Fibroblast of lung (primary cell): ENCODE data around the gene CHD9. TPM values are rescaled to one million over a fixed set of nuclear protein-coding genes. Genes with fewer than 3 reads are reported as not detected.

Source experiments
- DNase-seq, 2 donors: peaks; one replicate each; pipeline versions ENCODE4 v3.0.0 to v3.0.0-alpha.2; 2010; ENCODE audit warnings: low read depth in 2 of 2
- H2AFZ ChIP-seq: 2 replicates; pipeline ENCODE4 v1.5.1; 2012; ENCODE audit warnings: low read length, control low read depth, inconsistent platforms
- H3K27ac ChIP-seq: 2 replicates; pipeline ENCODE4 v1.5.1; 2011; ENCODE audit warnings: low read length, control low read depth; ENCODE audit not compliant: insufficient read depth
- H3K27me3 ChIP-seq: 2 replicates; pipeline ENCODE4 v1.5.1; 2011; ENCODE audit warnings: mild to moderate bottlenecking, low read length; ENCODE audit not compliant: control insufficient read depth, insufficient read depth
- H3K36me3 ChIP-seq: 2 replicates; pipeline ENCODE4 v1.5.1; 2011; ENCODE audit warnings: low read length; ENCODE audit not compliant: control insufficient read depth, insufficient read depth
- H3K4me1 ChIP-seq: 2 replicates; pipeline ENCODE4 v1.5.1; 2011; ENCODE audit warnings: low read length; ENCODE audit not compliant: control insufficient read depth, insufficient read depth; ENCODE audit errors: extremely low read depth
- H3K4me2 ChIP-seq: 2 replicates; pipeline ENCODE4 v1.5.1; 2011; ENCODE audit warnings: low read length, control low read depth; ENCODE audit not compliant: insufficient read depth; ENCODE audit errors: extremely low read depth
- H3K4me3 ChIP-seq, 4 experiments: fragments of 200-600 bp in 1 of 4; sonication (generic) in 1 of 4; replicated peaks in 1 of 4; 2 replicates each; pipeline ENCODE4 v1.5.1; 2011 to 2016; ENCODE audit warnings: low read length in 4 of 4, low read depth in 3 of 4, mild to moderate bottlenecking in 3 of 4, control low read depth in 2 of 4, inconsistent platforms in 1 of 4, mixed read lengths in 1 of 4; ENCODE audit not compliant: insufficient read depth in 1 of 4; ENCODE audit errors: control extremely low read depth in 1 of 4
- H3K79me2 ChIP-seq: 2 replicates; pipeline ENCODE4 v1.5.1; 2012; ENCODE audit warnings: mild to moderate bottlenecking, low read length, inconsistent platforms; ENCODE audit not compliant: control insufficient read depth, insufficient read depth
- H3K9ac ChIP-seq: 2 replicates; pipeline ENCODE4 v1.5.1; 2011; ENCODE audit warnings: mild to moderate bottlenecking, low read length, control low read depth; ENCODE audit not compliant: insufficient read depth
- H3K9me3 ChIP-seq: 2 replicates; pipeline ENCODE4 v1.5.1; 2012; ENCODE audit warnings: low read depth, low read length; ENCODE audit not compliant: control insufficient read depth, insufficient read depth
- H4K20me1 ChIP-seq: 2 replicates; pipeline ENCODE4 v1.5.1; 2011; ENCODE audit warnings: low read length; ENCODE audit not compliant: control insufficient read depth, insufficient read depth; ENCODE audit errors: extremely low read depth
- CTCF ChIP-seq, 2 donors: IDR thresholded peaks in 1 of 2; conservative IDR thresholded peaks in 1 of 2; 1 replicate in 1 of 2; 2 replicates in 1 of 2; pipeline ENCODE4 v1.5.1; 2011 to 2012; ENCODE audit warnings: low read length in 2 of 2, control low read depth in 1 of 2, inconsistent platforms in 1 of 2, low read depth in 1 of 2, mild to moderate bottlenecking in 1 of 2
- EZH2 ChIP-seq: IDR thresholded peaks from 2 replicates; pipeline ENCODE4 v1.5.1; 2012; ENCODE audit warnings: low read length, control low read depth, mild to moderate bottlenecking; ENCODE audit errors: missing control alignments
- polyA plus RNA-seq, 2 donors: library from polyadenylated mRNA; depleted of rRNA in 1 of 2; stranded (reverse) in 1 of 2; unstranded in 1 of 2; fragments of >200 nt; gene quantifications; 2 replicates each; pipeline ENCODE4 v1.2.1, GENCODE V29; 2011 to 2012; ENCODE audit warnings: missing spikeins in 1 of 2
- total RNA-seq: library from RNA; depleted of rRNA; stranded (reverse); fragments of >200 nt; gene quantifications from 2 replicates; pipeline ENCODE4 v1.2.1, GENCODE V29; 2014

CHD9 gene
- total and polyA plus RNA-seq, 2 donors (not counting 1 experiment from before 2014, with no cell fraction given): 32.9 to 60.9 TPM

GRCh38 chr16:53235851-53236250 lies 181.1 kb downstream of the CHD9 start:
- Histone ChIP-seq H3K79me2 (peaks cover 2% of the 10 kb centered on the region), H3K27me3 (no peaks in the 10 kb centered on the region), H3K4me1 (peaks cover 2% of the 10 kb centered on the region), H3K9me3 (no peaks in the 10 kb centered on the region), H3K4me2 (no peak overlapping the region), H4K20me1 (no peaks in the 10 kb centered on the region), H3K27ac (no peak overlapping the region), H2AFZ (no peak overlapping the region), H3K9ac (no peak overlapping the region), H3K36me3 (peaks cover 13% of the 10 kb centered on the region), H3K4me3 (no peak overlapping the region)
- no peak for TF ChIP-seq EZH2
- no peak for TF ChIP-seq CTCF (conservative IDR thresholded peaks at IDR 0.05 in 1 of 2, IDR thresholded peaks at IDR 0.05 in 1 of 2; ENCODE audit: low read depth in 1 of 2, low read length in 2 of 2)
- DNase-seq: peak in 1 of 2 donors; percentile 35

- Histone ChIP-seq H3K4me3 (no peak overlapping the region), H3K79me2 (no peaks in the 10 kb centered on the region), H3K4me2 (no peak overlapping the region), H4K20me1 (no peaks in the 10 kb centered on the region), H3K4me1 (no peaks in the 10 kb centered on the region), H2AFZ (no peak overlapping the region), H3K9ac (no peak overlapping the region), H3K36me3 (peaks cover 5% of the 10 kb centered on the region), H3K27me3 (no peaks in the 10 kb centered on the region), H3K27ac (no peak overlapping the region), H3K9me3 (no peaks in the 10 kb centered on the region)
- TF ChIP-seq EZH2 (no peak), CTCF (conservative IDR thresholded peaks at IDR 0.05 in 1 of 2, IDR thresholded peaks at IDR 0.05 in 1 of 2; ENCODE audit: low read depth in 1 of 2, low read length in 2 of 2) (no peak)
- DNase-seq: no peak
Measured at GRCh38 chr16:53249331-53249730, 194.5 kb downstream of the CHD9 start.

GRCh38 chr16:53257001-53257400 lies 202.2 kb downstream of the CHD9 start:
- no peaks in the 10 kb centered on the region for H3K36me3 ChIP-seq
- no peak overlapping the region for H2AFZ ChIP-seq
- no peak overlapping the region for H3K4me2 ChIP-seq
- no peaks in the 10 kb centered on the region for H3K27me3 ChIP-seq
- no peak overlapping the region for H3K9ac ChIP-seq
- H3K27ac ChIP-seq: no peak overlapping the region
- no peak overlapping the region for H3K4me3 ChIP-seq
- no peaks in the 10 kb centered on the region for H4K20me1 ChIP-seq
- no peaks in the 10 kb centered on the region for H3K79me2 ChIP-seq
- DNase-seq: peak; percentile 43 to 77
- H3K4me1 ChIP-seq: peaks cover 4% of the 10 kb centered on the region
- no peak for TF ChIP-seq EZH2
- no peaks in the 10 kb centered on the region for H3K9me3 ChIP-seq
